Panc1 (cell line): Measurements from ENCODE around the gene SMG6.

Source experiments
- CTCF ChIP-seq: fragments of 450-650 bp; IDR thresholded peaks from 2 replicates; pipeline ENCODE4 v1.5.1; 2017; ENCODE audit warnings: mild to moderate bottlenecking
- POLR2AphosphoS5 ChIP-seq: IDR thresholded peaks from 2 replicates; pipeline ENCODE4 v1.6.1; 2012; ENCODE audit warnings: mild to moderate bottlenecking, low read depth, low read length, moderate library complexity
- REST ChIP-seq, 2 experiments: IDR thresholded peaks; 2 replicates each; pipeline ENCODE4 v1.6.1; 2011 to 2012; ENCODE audit warnings: low read depth in 2 of 2, control low read depth in 1 of 2, low read length in 1 of 2, mild to moderate bottlenecking in 1 of 2, moderate library complexity in 1 of 2; ENCODE audit not compliant: insufficient read depth in 1 of 2
- SIN3A ChIP-seq: IDR thresholded peaks from 2 replicates; pipeline ENCODE4 v1.6.1; 2012; ENCODE audit warnings: low read depth, mild to moderate bottlenecking, low read length, moderate library complexity, borderline replicate concordance; ENCODE audit not compliant: insufficient read depth

- TF ChIP-seq CTCF (no peak), REST (IDR thresholded peaks at IDR 0.05; ENCODE audit: insufficient read depth in 1 of 2, low read depth in 2 of 2, low read length in 1 of 2) (no peak), POLR2AphosphoS5 (no peak), SIN3A (no peak)
Observed at GRCh38 chr17:2093349-2093748, 210.2 kb downstream of the SMG6 start.
